ENCODE measurements around the gene AHRR.

DNA sequence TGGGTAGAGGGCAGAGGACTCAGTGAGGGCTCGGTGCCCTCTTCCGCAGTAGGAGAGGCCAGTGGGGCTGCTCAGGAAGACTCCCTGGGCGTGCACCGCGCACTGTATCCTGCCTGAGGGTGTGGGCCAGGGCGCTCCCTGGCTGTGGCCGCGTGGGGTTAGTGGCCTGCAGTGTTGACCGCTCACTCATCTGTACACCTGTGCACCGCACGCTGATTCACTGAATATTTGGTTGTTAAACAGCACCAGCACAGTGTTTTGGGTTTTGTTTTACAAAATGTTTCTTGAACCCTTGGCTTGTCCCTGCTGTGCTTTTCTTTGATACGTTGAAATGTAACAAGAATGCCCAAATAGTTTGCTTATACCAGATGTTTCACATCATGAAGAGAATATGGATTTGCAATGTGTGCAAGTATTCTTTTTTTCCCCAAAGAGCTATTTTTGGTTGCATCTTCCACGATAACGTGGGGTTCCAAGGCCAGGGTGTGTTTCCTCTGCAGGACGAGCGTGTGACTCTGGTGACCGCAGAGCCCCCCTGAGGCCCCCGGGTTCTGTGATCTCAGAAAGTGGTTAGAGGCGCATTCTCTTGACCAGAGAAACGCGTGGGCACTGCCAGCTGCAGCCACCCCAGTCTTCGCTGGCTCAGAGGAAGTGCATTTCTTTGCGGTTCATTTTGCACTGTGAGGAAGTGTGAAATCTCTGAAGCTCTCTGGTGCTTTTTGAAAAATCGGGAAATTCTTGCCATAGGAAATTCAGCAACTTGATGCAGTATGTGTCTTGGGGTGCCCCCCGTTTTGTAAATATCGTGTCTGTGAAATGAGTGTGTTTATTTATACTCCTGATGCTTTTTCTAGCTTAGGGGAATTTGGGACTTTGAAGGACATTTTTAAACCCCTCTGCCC is 46.9 kb downstream of the AHRR start:
- TF ChIP-seq, protein P1, sequence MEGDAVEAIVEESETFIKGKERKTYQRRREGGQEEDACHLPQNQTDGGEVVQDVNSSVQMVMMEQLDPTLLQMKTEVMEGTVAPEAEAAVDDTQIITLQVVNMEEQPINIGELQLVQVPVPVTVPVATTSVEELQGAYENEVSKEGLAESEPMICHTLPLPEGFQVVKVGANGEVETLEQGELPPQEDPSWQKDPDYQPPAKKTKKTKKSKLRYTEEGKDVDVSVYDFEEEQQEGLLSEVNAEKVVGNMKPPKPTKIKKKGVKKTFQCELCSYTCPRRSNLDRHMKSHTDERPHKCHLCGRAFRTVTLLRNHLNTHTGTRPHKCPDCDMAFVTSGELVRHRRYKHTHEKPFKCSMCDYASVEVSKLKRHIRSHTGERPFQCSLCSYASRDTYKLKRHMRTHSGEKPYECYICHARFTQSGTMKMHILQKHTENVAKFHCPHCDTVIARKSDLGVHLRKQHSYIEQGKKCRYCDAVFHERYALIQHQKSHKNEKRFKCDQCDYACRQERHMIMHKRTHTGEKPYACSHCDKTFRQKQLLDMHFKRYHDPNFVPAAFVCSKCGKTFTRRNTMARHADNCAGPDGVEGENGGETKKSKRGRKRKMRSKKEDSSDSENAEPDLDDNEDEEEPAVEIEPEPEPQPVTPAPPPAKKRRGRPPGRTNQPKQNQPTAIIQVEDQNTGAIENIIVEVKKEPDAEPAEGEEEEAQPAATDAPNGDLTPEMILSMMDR (IDR thresholded peaks at IDR 0.05), result no peak
- no peak for TF ChIP-seq POLR2A (IDR thresholded peaks at IDR 0.05)

Measured in transverse colon (tissue), 3 donors.